ENCODE data around the gene TTN.

Gene TTN

DNA sequence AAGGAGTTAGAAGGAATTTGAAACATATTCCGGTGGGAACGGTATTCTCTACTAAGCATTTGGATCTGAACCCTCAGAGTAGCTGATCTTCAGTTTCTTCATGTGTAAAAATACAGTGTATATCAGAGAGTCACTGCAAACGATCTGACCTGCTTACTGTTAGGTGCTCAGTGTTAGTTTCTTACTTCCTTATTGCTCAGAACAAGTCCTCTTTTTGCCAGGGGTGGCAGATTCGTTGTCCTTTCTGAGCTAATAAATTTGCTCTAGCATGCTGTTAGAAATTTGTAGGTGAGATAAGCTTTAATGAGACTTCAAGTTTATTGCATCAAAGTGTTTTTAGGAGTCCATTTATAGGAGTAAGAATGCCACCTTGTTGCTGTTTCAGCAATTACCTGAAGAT lies 311.2 kb downstream of the TTN start:
- DNase-seq (ENCODE audit: low read depth in 2 of 2) = no peak

DNA sequence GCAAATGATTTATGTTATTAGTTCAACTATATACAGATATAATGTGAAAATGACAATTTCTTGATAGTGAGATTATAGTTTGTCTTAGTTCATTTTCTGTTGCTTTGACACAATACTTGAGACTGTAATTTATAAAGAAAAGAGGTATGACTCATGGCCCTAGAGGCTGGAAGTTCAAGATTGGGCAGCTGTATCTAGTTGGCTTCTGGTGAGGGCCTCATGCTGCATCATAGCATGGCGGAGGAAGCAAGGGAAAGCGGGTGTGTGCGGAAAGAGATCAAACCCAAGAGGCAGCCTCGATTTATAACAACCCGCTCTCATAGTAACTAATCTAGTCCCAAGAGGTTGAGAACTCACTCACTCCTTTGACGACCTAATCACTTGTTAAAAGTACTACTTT lies 315.6 kb downstream of the TTN start:
- DNase-seq (ENCODE audit: low read depth in 2 of 2) = no peak

- DNase-seq (ENCODE audit: low read depth in 2 of 2) = no peak
These were observed 321.9 kb downstream of the TTN start for GRCh38 chr2:178485356-178485755.

DNA sequence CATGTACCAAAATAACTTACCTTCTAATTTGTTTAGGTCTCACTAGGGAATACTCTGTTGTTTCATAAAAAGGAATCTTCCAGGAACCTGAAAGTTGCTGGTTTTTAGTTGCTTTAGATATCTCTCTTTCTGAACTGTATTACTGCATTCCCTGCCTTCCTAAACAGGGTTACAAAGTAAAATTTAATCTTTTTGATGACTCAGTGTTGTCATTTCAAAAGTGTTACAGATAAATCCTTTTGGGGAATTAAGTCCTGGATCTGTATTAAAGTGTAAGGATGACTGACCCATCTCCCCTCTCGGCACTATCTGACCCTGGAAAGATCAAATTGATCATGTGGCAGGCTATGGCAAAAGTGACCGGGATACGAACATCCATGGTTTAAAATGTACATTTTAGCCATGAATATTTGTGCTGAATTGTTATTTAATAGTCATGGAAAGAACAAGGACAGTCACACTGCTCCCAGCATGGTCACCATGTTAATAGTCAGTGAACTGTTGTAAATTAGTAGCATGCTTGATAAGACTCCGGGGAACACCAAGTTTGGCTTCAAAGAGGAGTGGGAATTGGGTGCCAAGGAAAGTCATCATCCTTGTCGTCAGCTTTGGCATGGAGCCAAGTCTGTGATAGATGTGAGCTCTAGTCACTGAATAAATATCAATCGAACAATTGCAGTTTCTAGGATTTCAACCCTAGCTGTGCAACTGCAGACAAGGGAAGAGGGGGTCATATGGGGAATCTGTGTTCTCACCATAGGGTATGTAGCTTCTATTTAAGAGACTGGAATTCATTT lies 322.8 kb downstream of the TTN start:
- no peak for DNase-seq (ENCODE audit: low read depth in 2 of 2)

DNA sequence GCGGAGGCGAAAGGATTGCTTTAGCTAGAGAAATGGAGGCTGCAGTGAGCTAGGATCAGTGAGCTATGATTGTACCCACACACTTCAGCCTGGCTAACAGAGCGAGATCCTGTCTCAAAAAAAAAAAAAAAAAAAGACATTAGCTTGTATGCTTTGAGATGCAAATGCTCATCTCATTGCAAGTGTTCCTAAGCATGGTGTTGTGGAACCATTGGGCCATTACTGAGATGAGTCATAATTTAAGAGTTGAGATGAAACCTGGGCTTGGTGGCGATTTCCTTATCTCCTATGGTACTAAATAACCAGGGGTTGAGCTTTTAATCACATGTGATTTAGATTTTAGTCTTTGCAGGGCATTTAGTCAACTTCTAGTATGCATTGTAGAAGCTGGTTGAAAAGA lies 324.8 kb downstream of the TTN start:
- DNase-seq (ENCODE audit: low read depth in 2 of 2) = no peak

DNA sequence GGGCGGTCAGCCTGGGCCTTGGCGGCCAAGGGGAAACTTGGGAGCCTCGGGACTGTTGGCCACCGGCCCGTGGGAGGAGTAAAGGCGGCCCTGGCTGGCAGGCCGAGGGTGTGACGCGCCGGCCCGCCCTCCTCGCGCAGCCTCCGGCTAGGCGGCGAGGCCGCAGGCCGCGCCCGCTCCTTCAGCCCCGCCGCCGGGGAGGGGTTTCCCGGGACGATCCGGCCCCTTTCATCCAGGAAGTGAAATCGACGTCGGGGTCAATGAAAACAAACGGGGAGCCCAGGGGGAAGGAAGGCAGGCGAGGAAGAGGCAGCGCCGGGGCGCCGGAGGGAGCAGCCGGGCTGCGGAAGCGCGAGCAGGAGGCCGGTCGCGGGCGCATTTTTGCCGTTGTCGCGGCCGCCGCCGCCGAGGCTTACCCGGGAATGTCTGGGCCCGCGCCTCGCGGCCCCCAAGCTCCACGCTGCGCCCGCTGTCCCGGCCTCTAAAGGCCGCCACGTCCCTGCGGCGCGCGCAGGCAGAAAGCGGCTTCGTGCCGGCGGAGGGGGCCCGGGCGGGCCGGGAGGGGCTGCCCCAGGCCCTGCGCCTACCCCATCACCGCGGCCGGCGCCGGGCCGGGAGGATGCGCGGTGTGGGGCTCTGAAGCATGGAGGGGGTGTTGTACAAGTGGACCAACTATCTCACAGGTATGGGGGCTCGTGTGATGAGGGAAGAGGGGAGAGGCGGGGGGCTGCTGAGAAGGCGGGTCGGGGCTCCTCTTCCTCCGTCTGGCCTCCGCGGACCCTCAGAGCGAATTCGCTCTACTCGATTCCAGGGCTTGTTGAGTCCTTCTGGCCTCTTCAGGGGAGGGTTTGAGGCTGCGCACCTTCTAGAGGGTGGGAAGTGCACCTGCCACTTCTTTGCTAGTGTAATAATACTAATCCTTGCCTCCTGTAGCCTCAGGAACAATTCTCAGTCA lies 326.7 kb downstream of the TTN start, which contains the start of gene PLEKHA3:
PLEKHA3 (plus strand) TSS at position 231 of the 955 bp plus-strand sequence; CDS start at position 644, 413 bp downstream.
- peak; percentile 34 to 41 for DNase-seq (ENCODE audit: low read depth in 2 of 2)

- DNase-seq (ENCODE audit: low read depth in 2 of 2) = no peak
These were observed 327.4 kb downstream of the TTN start for GRCh38 chr2:178479758-178480226.

- DNase-seq (ENCODE audit: low read depth in 2 of 2) = no peak
These were observed 328.0 kb downstream of the TTN start for GRCh38 chr2:178479275-178479616.

DNA sequence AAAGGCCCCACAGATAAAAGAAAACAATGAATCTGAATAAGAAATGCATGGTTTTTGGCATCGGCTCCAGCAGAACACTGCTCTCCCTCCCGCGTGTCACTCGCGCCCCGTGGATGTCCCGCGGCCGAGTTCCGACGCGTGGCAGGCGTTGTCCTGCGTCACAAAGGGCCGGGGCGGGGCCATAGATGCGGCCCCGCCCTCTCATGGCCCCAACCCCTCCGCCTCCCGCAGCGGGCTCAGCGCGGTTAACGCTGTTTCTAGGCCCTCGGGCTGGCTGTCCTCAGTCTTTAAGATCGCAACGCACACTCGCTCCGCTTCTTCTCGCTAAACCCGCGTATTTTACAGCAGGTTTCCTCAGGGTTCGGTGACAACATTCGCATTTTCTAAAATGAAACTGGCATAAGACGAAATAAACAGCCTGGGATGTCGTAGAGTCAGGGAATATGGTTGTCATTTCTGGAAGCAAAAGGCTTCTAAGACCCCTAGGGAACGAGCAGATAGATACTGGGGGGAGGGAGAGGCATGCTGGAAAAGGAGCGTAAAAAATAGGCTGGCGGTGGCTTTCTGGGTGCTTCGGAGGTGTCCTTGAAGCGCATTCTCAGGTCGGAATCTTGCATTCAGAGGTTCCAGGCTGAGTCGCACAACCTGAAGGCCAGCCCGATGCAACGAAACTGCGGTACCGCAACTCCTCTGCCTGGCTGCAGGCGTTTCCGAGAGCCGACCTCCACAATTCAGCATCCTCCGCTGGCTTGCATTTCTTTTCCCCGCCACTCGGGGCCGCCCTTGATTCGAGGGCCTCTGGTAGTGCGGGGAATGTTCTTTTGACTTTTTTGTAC lies 328.6 kb downstream of the TTN start, which contains the start of gene FKBP7:
FKBP7 (minus strand) TSS at position 162 of the 836 bp plus-strand sequence; CDS start at position 61, 101 bp downstream.
- peak; percentile 48 to 66 for DNase-seq (ENCODE audit: low read depth in 2 of 2)

DNA sequence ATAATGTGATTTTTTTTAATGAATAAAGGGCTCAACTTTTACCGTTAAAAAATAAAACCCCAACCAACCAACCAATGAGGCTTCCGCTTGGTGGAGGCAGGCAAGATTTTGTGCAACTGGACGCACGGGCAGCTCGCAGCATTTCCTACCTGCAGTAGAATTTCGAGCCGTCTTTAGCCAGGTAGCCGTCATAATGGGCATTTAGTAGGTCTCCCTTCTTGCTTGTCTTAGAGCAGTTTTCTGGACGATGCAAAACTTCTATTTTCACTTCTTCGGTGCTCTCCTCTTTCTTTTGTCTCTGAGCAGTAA lies 329.1 kb downstream of the TTN start:
- DNase-seq (ENCODE audit: low read depth in 2 of 2) = no peak

- no peak for DNase-seq (ENCODE audit: low read depth in 2 of 2)
These were observed 329.6 kb downstream of the TTN start for GRCh38 chr2:178477443-178478129.

GRCh38 chr2:178476477-178476876 lies 330.7 kb downstream of the TTN start:
- no peak for DNase-seq (ENCODE audit: low read depth in 2 of 2)

All from stimulated activated CD4-positive, alpha-beta T cell treated with anti-CD3 and anti-CD28 coated beads, Interleukin-1b, Interleukin-23, amount 100 ng/mL, for 1 hour (primary cell).